DMS 273 (cell line): ENCODE data around the gene COL6A1.
A peak's percentile ranks its signal among the peaks of the same experiment; 100 is the strongest.
"Not testable (repeated sequence)": the region's sequence is repeated elsewhere in the genome, so short reads cannot be mapped to it uniquely, and the experiment has no call there.

Source experiments
- DNase-seq: peaks from one replicate; lab custom pipeline; 2025; ENCODE audit not compliant: unreplicated experiment; lab: John Stamatoyannopoulos, UW

The COL6A1 gene

DNA sequence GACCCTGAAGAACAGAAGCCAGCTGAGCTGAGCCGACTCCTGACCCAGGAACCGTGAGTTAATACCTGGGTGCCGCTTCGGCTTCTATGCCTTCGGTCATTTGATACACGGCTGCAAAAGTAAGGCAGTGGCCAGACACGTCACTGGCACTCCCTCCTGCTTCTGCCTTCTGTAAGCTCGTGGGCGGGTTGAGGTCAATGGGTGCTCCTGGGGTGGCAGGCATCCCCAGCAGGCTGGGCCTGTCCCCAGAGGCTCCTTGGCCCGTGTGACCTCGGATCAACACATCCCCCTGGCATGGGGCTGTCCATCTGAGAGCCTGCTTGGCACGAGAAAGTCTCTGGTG, 35.7 kb upstream of the COL6A1 start:
- no peak for DNase-seq

GRCh38 chr21:45947296-45947695, 34.3 kb upstream of the COL6A1 start:
- DNase-seq: no peak

GRCh38 chr21:45947716-45948255, 33.8 kb upstream of the COL6A1 start:
- DNase-seq: no peak

DNA sequence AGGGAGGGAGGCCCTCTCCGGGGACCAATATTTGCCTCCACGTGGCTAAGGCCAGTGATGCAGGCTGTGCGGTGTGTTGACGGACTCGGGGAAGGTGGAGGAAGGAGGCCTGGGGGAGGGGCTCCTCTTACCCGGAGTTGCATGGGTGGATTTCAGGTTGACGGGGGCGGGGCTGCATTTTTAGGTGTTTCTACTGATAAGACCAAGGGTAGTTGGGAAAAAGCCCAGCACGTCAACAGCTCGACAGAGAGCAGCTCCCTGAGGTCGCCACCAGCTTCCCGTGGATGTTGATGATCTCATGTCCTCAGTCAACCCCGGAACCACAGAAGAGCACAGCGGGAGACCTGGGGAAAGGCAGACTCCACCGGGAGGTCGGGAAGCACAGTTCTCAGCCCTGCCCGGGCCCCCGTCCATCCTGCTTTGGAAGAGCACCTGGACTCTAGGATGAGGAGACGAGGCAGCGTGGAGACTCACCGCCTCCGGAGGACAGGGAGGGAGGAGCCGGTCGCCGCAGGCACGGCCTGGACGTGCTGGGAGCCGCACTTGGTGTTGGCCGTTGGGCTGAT, 32.9 kb upstream of the COL6A1 start:
- no peak for DNase-seq

- peak; percentile 71 for DNase-seq
These were observed 31.4 kb upstream of the COL6A1 start for GRCh38 chr21:45949928-45950739.

DNA sequence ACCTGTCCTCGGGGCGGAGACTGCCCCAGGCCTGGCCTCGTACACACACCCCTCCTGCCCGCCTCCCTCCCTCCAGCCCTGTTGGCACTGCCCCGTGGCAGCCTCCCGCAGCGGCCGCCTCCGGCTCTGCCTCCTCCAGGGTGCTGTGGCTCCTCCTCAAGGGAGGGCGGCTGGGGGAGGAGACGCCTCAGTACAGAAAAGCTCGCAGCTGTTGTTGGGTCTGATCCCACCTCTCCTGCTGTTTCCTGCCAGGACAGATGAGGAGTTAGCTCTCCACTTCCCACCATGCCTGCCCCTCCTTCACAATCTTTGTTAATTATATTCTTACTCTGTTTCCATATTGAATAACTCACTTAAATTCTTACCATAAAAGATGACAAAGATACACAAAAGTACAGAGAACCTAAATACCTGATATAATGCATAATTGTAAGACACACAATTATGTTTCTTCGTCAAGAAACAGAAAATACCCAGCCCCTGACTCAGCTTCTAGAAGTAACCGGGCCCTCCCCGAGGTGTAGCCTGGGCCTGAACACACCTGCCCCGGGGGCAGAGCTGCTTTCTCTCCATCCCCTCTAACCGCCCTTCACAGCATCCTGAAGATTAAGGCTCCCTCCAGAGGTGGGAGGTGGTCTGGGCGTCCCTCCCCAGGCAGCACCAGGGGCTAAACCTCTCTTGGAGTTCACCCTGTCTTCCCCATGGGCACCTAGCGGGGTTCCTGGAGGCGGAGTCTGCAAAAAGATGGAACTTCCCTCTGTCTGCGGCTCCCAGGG, 30.6 kb upstream of the COL6A1 start:
- DNase-seq: peak; percentile 96

- DNase-seq: no peak
These were observed 29.9 kb upstream of the COL6A1 start for GRCh38 chr21:45951676-45952075.

GRCh38 chr21:45952527-45952926, 29.0 kb upstream of the COL6A1 start:
- not testable (repeated sequence) for DNase-seq

GRCh38 chr21:45952974-45953373, 28.6 kb upstream of the COL6A1 start:
- no peak for DNase-seq

- no peak for DNase-seq
These were observed 27.3 kb upstream of the COL6A1 start for GRCh38 chr21:45954261-45954660.

DNA sequence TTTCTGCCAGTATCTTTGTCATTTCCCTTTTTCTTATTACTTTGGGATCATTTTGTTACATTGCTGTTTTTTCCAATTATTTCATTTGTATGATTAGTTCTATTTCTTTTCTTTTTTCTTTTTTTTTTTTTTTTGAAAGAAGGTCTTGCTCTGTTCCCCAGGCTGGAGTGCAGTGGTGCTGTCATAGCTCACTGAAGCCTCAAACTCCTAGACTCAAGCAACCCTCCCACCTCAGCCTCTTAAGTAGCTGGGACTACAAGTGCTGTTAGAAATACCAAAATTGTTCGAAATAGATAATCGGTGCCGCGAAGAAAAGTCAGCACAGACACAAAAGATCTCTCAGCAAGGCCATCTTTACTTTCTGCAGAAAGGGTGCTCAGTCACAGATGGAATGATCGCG, 26.6 kb upstream of the COL6A1 start:
- DNase-seq: no peak

- DNase-seq: no peak
These were observed 24.0 kb upstream of the COL6A1 start for GRCh38 chr21:45957551-45957950.

- DNase-seq: no peak
These were observed 23.5 kb upstream of the COL6A1 start for GRCh38 chr21:45957981-45958600.

DNA sequence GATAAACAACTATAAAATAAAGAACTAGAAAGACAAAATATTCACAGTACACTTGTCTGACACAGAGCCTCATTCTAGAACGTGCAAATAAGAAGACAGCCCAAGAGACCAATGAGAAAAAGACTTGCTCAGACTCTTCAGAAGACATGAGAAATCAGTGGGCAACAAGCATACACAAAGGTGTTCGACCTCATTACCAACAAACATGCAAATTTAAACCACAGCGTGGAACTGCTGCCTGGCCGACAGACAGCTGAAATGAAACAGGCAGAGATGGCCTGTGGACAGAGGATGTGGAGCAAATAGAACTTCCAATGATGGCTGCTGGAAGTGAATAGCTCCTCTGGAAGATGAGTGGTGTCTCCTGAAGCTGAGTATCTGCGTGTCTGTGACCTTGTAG, 22.4 kb upstream of the COL6A1 start:
- no peak for DNase-seq

- no peak for DNase-seq
These were observed 21.7 kb upstream of the COL6A1 start for GRCh38 chr21:45959779-45960390.

GRCh38 chr21:45961408-45961807, 20.2 kb upstream of the COL6A1 start:
- DNase-seq: not testable (repeated sequence)

DNA sequence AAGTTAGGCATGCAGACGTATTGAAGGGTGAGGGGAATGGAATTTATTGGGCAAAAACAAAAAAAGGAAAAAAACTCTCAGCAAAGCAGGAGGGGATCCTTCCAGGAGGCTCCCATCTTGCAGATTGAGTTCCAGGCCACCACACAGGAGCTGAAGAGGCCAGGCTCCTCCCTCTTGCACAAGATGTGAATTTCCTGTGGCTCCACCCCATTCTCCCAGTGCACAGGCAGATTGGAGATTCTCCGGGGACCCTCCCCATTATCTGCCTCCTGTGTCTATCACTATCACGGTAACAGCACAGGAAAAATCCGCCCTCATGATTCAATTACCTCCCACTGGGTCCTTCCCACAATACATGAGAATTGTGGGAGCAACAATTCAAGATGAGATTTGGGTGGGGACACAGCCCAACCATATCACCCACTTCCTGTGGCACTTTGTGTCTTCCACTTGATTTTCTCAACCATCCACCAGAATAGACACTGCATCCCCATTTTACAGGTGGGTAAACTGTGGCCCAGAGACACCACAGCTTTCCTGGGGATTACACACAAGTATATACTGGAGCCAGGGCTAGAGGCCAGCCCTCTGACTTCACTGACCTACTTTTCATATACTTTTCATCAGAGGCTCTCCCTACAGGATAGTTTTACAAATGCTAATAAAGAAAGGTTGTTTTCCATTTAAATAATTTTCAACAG, 18.9 kb upstream of the COL6A1 start:
- DNase-seq: no peak

- no peak for DNase-seq
These were observed 18.4 kb upstream of the COL6A1 start for GRCh38 chr21:45963232-45963570.

- no peak for DNase-seq
These were observed 16.9 kb upstream of the COL6A1 start for GRCh38 chr21:45964649-45965048.

DNA sequence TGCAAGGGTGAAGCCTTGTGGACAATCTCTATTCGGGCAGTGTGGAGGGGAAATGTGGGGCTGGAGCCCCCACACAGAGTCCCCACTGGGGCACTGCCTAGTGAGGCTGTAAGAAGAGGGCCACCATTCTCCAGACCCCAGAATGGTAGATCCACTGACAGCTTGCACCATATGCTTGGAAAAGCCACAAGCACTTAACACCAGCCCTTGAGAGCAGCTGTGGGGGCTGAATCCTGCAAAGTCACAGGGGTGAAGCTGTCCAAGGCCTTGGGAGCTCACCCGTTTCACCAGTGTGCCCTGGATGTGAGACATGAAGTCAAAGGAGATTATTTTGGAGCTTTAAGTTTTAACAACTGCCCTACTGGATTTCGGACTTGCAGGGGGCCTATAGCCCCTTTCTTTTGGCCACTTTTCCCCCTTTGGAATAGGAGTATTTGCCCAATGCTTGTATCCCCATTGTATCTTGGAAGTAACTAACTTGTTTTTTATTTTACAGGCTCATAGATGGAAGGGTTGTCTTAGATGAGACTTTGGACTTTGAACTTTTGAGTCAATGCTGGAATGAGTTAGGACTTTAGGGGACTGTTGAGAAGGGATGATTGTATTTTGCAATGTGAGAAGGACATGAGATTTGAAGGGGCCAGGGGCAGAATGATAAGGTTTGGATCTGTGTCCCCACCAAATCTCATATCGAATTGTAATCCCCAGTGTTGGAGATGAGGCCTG, 16.3 kb upstream of the COL6A1 start:
- DNase-seq: no peak
